LoVo (cell line): ENCODE results near the gene FLII.
A peak's percentile ranks its signal among the peaks of the same experiment; 100 is the strongest.
"Not testable (repeated sequence)": the region's sequence is repeated elsewhere in the genome, so short reads cannot be mapped to it uniquely, and the experiment has no call there.

ENCODE experiments used
- DNase-seq: peaks from one replicate; pipeline ENCODE4 v3.0.0-alpha.2; 2016; ENCODE audit warnings: low spot score

FLII gene

DNA sequence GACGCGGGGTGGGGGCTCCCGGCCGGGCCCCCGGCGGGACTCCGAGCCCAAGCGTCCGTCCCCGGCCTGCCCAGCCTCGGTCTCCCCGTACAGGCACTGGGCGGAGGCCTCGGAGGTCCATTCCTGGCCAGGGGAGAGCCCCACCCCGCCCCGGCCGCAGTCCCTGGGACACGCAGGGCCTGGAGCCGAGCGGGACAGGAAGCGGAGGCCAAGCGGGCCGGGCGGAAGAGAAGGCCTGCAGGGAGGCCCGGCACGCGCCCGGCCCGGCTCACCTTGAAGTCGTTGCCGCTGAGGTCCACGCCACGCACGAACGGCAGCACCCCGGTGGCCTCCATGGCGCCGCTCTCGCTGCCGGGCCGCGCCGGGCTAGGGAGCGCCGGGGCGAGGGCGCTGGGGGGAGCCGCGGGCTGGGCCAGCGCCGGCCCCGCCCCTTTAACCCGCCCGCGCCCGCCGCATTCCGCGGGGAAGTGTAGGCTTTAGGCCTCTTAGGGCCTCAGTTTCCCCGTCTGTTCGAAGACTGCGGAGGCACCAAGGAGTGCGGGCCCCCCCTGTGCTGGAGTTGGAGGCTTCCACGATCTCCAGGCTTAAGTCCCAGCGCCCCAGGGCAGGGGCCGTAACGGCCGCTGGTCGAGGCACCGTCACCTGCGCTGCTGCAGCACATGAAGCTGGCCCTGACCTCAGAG is at the start of gene FLII:
Gene FLII, minus strand, starts transcription at position 383 of the 683 bp plus-strand sequence. Its CDS starts 48 bp downstream, at position 335.
- DNase-seq = peak; percentile 72

DNA sequence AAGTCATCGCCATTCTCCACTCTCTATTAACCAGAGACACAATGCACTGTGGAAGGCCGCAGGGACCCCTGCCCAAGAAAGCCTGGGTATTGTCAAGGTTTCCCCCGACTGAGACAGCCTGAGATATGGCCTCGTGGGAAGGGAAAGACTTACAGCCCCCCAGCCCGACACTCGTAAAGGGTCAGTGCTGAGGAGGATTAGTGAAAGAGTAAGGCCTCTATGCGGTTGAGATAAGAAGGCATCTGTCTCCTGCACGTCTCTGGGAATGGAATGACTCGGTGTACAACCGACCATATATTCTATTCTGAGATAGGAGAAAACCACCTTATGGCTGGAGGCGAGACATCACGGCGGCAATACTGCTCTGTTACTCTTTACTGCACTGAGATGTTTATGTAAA is 44.7 kb upstream of the FLII start:
- DNase-seq = not testable (repeated sequence)

DNA sequence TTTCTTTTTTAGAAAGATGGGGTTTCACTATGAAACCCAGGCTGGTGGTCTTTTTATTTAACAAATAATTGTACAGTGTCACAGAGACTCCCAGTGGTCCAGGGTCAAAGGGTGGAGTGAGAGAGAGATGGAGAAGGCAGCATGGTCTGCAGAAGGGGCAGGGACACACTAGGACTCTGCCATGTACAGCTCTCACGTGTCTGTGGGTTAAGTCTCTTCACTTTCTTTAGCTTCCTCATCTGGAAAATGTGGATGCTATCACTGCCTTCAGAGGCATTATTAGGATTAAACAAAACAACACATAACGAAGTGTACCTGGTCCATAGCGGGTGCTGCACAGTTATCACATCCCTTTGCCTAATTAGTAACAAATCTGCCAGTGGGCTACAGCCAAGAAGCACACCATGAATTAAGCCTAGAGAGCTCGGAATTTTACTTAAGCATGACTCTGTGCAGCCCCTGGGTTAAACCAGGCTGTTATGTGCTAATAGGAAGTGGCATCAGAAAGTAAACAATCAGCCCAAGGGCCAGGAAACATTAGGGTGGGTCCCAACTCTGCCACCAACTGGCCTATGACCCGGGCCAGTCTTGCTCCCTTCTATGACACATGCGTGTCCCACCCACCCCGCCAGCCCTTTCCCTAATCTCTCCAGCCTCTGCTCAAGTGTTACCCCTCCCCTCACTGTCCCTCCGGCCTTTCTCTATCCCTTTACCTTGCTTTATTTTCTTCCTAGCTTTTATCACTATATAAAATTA is 42.4 kb upstream of the FLII start:
- no peak for DNase-seq

DNA sequence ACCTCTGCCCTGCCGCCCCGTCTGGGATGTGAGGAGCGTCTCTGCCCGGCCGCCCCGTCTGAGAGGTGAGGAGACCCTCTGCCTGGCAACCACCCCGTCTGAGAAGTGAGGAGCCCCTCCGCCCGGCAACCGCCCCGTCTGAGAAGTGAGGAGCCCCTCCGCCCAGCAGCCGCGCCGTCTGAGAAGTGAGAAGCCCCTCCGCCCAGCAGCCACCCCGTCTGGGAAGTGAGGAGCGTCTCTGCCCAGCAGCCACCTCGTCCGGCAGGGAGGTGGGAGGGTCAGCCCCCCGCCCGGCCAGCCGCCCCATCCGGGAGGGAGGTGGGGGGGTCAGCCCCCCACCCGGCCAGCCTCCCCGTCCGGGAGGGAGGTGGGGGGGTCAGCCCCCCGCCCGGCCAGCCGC is 39.5 kb upstream of the FLII start:
- DNase-seq = not testable (repeated sequence)

DNA sequence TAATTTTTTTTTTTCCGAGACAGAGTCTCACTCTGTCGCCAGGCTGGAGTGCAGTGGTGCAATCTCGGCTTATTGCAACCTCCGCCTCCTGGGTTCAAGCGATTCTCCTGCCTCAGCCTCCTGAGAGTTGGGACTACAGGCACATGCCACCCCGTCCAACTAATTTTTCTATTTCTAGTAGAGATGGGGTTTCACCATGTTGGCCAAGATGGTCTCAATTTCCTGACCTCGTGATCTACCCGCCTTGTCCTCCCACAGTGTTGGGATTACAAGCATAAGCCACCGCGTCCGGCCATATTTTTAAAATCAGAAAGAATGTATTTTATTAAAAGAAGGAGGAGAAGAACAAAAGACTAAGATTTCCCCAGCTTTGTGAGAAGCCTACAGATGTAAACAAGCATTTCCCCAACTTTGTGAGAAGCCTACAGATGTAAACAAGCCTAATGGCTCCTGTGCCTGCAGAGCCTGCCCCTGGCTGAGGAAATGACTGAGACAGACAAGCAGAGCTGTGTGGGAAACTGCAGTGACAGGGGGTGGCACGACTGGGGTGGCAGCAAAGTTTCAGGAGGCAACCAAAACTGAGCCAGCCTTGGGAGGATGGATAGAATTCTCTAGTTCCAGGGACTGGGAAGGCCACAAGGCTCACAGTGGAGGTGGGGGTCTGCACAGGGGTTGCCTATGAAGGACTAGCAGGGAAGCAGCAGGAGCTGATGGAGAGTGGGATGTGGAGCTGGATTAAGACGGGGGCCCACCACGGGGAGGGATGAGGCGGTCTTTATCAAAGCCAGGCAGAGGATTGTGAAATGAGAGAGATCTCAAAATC is 33.4 kb upstream of the FLII start:
- no peak for DNase-seq

DNA sequence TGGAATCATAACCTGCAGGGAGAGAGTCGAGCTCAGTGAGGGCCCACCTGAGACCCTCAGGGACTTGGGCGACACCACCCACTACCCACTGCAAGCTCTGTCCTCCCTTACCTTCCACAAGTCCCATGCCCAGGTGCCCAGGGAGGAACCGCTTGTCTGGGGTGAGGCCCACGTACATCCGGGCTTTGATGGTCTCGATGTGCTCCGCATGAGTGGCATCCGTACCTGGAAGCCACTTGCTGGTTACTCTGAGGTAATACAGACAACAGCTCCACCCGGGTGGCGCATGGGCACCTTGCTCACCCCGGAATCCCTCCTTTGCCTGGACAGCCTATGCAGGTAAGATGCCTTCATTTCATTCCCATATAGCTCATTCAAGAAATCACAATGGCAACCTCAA is 26.8 kb upstream of the FLII start:
- no peak for DNase-seq

DNA sequence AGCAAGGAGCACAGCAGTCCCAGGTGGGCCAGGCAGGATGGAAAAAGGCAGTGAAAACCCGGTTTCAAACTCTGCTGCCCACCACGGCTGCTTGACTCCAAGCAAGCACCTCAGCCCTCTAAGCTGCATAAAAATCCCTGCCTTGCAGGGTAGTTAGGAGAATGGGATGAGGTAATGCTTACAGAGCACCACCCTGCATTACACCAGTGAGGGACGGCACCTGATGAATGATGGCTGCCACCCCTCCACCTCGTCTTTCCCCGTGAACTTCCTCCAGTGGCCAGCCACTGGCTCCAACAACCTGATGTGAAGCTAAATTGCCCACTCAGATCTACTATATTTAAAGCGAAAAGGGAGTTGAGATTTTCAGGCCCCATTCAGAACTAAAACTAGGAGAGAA is 23.2 kb upstream of the FLII start:
- DNase-seq = no peak

DNA sequence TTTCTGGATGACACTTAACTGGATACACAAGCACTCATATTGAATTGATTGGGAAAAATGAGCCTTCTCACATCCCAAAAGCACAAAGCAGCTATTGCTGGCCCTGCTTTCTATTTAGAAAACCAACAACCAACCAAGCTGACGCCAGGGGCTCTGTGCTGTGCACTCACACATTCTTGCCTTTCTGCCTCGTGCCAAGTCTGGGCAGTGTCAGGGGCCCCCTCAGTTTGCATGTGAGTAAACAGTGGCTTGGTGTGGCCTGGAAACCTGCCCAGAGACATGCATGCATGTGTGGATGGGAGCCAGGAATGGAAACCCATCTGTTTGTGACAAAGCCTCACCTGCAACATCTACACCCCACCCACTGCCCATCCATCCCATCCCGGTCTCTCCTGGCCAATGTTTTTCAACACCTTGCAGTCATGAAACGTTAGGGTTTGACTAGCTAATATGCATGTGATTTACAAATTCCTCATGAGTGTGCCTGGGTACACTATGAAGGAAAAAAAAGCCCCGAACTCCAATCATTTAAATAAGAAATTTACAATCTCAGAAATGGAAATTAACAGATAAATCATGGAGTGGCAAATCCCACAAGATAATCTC is 22.3 kb upstream of the FLII start:
- DNase-seq = no peak

DNA sequence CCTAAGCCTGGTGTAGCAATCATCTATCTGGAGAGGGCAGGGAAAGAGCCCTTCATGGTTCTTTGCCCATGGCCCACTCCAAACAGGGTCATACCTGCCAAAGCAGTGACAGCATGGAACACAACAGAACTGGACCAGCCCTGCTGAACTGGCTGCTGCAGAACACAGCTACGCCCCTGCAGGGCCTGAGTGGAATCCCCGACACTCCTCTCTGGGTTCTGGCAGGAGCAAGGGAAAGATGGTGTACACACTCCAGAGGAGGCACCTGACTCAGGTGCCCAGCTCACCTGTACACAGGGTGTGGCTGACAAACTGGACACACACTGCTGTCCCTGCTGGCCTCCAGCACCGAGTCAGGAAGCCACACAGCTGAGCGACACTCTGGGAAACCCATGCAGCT is 21.7 kb upstream of the FLII start:
- no peak for DNase-seq

DNA sequence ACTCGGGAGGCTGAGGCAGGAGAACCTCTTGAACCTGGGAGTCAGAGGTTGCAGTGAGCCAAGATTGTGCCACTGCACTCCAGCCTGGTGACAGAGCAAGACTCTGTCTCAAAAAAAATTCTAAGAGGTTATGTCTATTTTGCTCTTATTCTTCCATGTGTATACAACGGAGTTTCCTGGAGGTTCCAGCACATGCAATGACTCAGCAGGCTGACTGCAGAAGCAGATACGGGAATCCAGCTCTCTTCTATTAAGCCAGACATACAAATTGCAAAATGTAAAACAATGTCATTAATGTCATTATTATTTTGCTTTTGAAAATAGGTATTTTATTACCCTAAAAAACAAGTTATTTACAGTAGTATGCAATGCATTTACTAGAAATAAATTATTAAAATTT is 20.3 kb upstream of the FLII start:
- DNase-seq = no peak

DNA sequence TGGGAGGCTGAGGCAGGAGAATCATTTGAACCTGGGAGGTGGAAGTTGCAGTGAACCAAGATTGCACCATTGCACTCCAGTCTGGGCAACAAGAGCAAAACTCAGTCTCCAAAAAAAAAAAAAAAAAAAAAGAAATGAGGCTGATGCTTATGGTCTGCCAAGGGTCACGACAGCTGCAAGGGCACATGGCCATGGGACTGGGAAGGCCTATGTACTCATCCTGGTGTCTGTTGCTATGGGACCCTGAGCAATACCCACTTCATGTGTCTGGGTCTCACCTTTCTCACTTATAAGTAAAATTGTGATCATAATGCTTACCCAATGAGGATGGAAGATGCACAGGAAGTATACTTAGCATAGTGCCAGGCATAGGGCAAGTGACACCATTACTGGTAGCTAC is 18.5 kb upstream of the FLII start:
- no peak for DNase-seq

DNA sequence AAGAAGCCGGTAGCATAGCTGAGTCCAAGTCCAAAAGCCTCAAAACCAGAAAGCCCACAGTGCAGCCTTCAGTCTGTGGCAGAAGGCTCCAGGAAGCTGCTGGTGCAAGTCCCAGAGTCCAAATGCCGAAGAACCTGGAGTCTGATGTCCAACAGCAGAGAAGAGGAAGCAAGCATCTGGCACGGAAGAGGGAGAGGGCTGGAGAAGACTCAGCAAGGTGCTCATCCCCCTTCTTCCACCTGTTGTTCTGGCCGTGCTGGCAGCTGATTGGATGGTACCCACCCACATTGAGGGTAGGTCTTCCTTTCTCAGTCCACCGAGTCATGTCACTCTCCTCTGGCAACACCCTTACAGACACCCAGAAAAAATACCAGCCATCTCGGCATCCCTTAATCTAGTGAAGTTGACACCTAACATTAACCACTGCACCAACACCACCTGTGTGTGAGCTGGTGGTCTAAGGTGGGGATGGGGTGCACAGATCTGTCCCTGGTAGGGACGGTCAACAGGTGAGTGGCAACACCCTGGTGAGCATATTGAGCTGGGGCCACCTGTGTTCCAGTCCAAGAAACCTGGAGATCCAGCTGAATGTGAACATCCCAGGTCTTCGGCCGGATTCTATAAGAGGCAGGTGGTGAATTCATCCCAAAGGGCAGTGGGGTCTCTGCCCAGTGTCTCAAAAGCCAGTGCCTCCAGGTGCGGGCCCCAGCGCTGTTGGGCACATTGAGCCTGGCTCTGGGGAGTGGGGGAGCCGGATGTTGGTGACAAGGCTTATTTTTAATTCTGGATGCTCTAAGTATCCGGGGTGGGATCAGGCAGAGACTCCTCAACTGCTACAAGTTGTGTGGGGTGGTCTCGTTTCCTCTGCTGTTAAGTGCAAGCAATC is 11.8 kb upstream of the FLII start:
- DNase-seq = no peak

DNA sequence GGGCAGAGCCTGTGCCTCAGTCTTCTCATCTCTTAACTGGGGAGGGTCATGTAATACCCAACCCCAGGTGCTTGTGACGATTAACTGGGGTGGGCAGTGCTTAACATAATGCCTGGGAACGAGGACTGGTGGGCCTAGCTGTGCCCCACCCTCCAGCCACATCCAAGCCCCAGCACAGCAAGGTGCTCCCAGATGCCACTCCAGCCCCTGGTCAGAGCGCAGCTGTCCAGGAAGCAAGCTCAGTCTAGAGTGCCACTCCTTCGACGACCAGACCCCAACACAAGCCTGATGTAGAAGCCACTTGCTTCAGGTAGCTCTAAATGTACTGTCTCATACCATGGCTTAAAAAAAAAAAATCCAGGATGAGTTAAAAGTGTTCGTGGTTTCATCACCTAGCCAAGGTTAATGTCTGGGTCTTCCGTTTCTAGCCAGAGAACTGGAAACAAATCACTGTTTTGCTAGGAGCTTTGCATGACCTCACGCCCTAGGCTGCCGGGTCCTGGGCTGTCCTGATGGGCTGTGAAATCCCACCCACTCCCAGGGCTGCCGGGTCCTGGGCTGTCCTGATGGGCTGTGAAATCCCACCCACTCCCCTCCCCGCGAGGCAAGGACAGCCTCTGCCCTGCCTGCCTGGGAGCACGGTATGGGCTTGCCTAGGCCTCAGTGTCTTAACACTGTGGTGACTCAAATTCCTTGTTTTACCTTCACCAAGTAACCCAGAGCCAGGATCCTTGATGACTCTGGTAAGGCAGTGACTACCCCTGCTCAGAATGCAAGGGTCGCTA is 9.6 kb upstream of the FLII start:
- no peak for DNase-seq

DNA sequence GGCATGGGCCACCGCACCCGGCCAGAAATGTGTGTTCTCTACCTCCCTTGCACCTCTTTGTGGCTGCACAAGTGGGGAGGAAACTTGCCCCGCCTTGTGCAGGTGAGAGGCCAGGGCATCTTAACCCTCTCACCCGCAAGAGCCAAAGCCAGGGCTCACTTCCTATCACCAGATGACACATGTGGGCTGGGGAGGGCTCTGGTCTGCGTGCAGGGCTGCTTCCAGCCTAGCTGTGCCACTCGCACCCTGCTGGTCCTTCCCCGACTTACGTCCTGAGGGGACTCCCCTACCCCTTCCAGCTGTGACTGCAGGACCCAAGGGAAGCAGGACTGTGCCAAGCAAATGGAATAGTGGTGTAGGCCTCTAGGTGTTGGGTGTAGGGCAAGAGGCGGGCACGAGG is 8.8 kb upstream of the FLII start:
- DNase-seq = no peak

DNA sequence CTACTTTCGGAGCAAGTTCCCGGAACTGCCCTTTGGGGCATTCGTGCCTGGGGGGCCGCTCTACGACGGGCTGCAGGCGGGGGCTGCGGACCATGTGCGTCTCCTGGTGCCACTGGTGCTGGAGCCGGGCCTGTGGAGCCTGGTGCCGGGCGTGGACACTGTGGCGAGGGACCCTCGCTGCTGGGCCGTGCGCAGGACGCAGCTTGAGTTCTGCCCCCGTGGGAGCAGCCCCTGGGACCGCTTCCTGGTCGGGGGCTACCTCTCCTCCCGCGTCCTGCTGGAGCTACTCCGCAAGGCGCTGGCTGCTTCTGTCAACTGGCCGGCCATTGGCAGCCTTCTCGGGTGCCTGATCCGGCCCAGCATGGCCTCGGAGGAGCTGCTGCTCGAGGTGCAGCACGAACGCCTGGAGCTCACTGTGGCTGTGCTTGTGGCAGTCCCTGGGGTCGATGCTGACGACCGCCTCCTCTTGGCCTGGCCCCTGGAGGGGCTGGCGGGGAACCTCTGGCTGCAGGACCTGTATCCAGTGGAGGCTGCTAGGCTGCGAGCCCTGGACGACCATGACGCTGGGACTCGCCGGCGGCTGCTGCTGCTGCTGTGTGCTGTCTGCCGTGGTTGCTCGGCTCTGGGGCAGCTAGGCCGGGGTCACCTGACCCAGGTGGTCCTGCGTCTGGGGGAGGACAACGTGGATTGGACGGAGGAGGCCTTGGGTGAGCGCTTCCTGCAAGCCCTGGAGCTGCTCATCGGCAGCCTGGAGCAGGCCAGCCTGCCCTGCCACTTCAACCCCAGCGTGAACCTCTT is 5.5 kb upstream of the FLII start:
- DNase-seq = no peak

DNA sequence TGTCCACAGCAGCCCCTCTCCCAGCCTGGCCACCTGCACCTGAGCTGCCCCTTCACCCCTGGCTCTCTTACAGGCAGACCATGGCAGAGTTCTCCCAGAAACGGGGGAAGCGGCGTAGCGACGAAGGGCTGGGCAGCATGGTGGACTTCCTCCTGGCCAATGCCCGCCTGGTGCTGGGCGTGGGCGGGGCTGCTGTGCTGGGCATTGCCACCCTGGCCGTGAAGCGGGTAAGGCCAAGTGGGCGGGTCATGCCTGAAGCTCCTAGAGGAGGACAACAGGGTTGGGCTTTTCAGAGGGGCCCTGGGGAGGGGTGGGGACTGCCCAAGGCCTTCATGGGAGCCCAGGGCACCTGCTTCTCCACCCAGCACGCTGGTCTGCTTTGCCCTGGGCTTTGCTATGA is 4.1 kb upstream of the FLII start:
- no peak for DNase-seq

DNA sequence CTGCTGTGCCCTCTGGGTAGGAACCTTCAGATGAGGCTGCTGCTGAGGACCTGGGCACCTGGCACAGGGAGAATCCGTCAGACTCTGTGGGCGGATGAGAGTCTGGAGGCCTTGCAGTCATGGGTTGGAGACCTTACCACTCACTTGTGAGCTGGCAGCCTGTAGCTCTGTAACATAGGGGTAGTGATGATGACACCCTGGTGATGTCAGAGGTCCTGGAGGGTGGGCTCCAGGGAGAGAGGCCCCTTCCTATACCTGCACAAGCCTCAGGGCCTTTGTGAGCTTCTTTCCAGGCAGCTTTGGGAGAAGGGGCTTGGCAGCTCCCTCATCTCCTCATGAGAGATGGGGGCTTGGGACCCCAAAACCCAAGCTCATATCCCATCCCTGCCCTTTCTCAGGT is 3.6 kb upstream of the FLII start:
- DNase-seq = no peak

DNA sequence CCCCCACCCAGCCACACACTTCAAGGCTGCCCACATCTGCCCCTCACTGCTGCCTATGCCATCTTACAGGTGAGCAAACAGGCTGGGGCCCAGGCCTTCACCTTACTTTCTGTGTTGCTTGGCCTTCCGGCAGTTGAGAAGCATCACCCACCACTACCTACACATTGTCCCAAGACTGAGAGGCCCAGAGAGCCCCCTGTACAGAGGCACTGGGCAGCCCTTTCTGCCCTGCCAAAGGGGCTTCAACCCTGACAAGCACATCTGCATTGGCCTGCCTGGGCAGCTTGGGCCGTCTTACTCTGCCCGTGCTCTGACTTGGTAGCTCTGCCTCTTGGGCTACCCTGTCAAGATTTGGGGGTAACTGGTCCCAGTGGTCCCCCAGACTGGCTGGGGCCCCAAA is 3.1 kb upstream of the FLII start:
- no peak for DNase-seq

DNA sequence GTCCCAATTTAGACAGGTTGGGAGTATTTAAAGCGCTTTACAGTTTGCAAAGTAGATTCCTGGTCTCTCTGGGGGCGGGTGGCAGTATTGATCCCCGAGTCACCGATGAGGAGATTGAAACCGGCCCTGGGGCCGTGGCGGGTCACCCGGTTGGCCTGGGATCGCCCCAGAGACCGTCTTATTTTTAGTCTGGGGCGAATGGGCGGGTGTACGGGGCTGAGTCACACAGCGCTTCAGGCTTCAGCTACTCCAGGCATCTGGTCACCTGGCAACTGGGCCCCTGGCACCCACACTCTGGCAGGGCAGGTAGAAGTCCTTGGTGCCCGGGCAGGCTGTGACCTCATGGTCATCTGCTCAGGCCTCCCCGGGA is 2.6 kb upstream of the FLII start:
- DNase-seq = peak; percentile 72
